Gastroesophageal sphincter (tissue), 3 donors: ENCODE measurements around the gene SH2B2.

Experiments
- EP300 ChIP-seq: sonication (generic); formaldehyde crosslinking; IDR thresholded peaks from one replicate; pipeline ENCODE4 v1.6.1; 2017; ENCODE audit warnings: antibody characterized with exemption, mild to moderate bottlenecking
- POLR2A ChIP-seq, 2 donors: fragments of 450-650 bp; IDR thresholded peaks; one replicate each; pipeline ENCODE4 v1.6.1; 2017; ENCODE audit warnings: antibody characterized with exemption in 2 of 2, mild to moderate bottlenecking in 2 of 2, moderate library complexity in 1 of 2
- TF ChIP-seq, protein P1 (sequence below), 4 experiments: fragments of 200-600 bp in 2 of 4; fragments of 450-650 bp in 2 of 4; sonication (generic) in 1 of 4; IDR thresholded peaks; one replicate each; pipeline ENCODE4 v1.5.1; 2017 to 2019; ENCODE audit warnings: antibody characterized with exemption in 4 of 4, mild to moderate bottlenecking in 2 of 4, moderate library complexity in 2 of 4

GRCh38 chr7:102281785-102282184, 4.9 kb upstream of the SH2B2 start:
- TF ChIP-seq, protein P1, sequence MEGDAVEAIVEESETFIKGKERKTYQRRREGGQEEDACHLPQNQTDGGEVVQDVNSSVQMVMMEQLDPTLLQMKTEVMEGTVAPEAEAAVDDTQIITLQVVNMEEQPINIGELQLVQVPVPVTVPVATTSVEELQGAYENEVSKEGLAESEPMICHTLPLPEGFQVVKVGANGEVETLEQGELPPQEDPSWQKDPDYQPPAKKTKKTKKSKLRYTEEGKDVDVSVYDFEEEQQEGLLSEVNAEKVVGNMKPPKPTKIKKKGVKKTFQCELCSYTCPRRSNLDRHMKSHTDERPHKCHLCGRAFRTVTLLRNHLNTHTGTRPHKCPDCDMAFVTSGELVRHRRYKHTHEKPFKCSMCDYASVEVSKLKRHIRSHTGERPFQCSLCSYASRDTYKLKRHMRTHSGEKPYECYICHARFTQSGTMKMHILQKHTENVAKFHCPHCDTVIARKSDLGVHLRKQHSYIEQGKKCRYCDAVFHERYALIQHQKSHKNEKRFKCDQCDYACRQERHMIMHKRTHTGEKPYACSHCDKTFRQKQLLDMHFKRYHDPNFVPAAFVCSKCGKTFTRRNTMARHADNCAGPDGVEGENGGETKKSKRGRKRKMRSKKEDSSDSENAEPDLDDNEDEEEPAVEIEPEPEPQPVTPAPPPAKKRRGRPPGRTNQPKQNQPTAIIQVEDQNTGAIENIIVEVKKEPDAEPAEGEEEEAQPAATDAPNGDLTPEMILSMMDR (IDR thresholded peaks at IDR 0.05) = no peak
- TF ChIP-seq POLR2A (IDR thresholded peaks at IDR 0.05) = no peak
- TF ChIP-seq EP300 = no peak
